GM12878 (cell line): ENCODE data around the gene TRERF1. TPM values are rescaled to one million over a fixed set of nuclear protein-coding genes. Genes with fewer than 3 reads are reported as not detected.
A peak's percentile ranks its signal among the peaks of the same experiment; 100 is the strongest.

Source experiments
- BHLHE40 ChIP-seq, 2 experiments: fragments of 450-650 bp in 1 of 2; IDR thresholded peaks; 2 replicates each; pipeline ENCODE4 v1.6.1; 2011 to 2017; ENCODE audit warnings: low read depth in 2 of 2, borderline replicate concordance in 1 of 2, improper control_type of control experiment in 1 of 2, low read length in 1 of 2, mild to moderate bottlenecking in 1 of 2
- E2F4 ChIP-seq: IDR thresholded peaks from 2 replicates; pipeline ENCODE4 v1.6.1; 2012; ENCODE audit warnings: low read depth, low read length, improper control_type of control experiment
- FOS ChIP-seq: IDR thresholded peaks from 3 replicates; pipeline ENCODE4 v1.6.1; 2011; ENCODE audit warnings: borderline replicate concordance; ENCODE audit not compliant: insufficient read length; ENCODE audit errors: extremely low read depth
- IKZF2 ChIP-seq, 2 experiments: fragments of 450-650 bp; IDR thresholded peaks; 2 replicates each; pipeline ENCODE4 v1.6.1; 2017; ENCODE audit warnings: mild to moderate bottlenecking in 2 of 2, moderate library complexity in 2 of 2
- KLF5 ChIP-seq: fragments of 450-650 bp; IDR thresholded peaks from 2 replicates; pipeline ENCODE4 v1.6.1; 2014; ENCODE audit warnings: mild to moderate bottlenecking; ENCODE audit not compliant: partially characterized antibody
- LARP7 ChIP-seq: fragments of 450-650 bp; IDR thresholded peaks from 2 replicates; pipeline ENCODE4 v1.6.1; 2017; ENCODE audit warnings: mild to moderate bottlenecking
- MEF2A ChIP-seq: IDR thresholded peaks from 2 replicates; pipeline ENCODE4 v1.6.1; 2011; ENCODE audit warnings: low read depth, mild to moderate bottlenecking, low read length, moderate library complexity; ENCODE audit not compliant: insufficient read depth
- NR2C1 ChIP-seq: fragments of 450-650 bp; IDR thresholded peaks from 2 replicates; pipeline ENCODE4 v1.6.1; 2017; ENCODE audit warnings: antibody characterized with exemption, mild to moderate bottlenecking, moderate library complexity
- NRF1 ChIP-seq: conservative IDR thresholded peaks from 2 replicates; pipeline ENCODE4 v1.6.1; 2011; ENCODE audit warnings: mild to moderate bottlenecking, low read depth, low read length, improper control_type of control experiment
- SMC3 ChIP-seq: IDR thresholded peaks from 2 replicates; pipeline ENCODE4 v1.6.1; 2011; ENCODE audit warnings: low read length, improper control_type of control experiment, borderline replicate concordance
- SPI1 ChIP-seq: IDR thresholded peaks from 2 replicates; pipeline ENCODE4 v1.6.1; 2011; ENCODE audit warnings: low read depth, mild to moderate bottlenecking, low read length, moderate library complexity, borderline replicate concordance; ENCODE audit not compliant: insufficient read depth
- STAT1 ChIP-seq: fragments of 450-650 bp; conservative IDR thresholded peaks from 2 replicates; pipeline ENCODE4 v1.6.1; 2014; ENCODE audit warnings: antibody characterized with exemption, mild to moderate bottlenecking
- YBX1 ChIP-seq: fragments of 450-650 bp; IDR thresholded peaks from 2 replicates; pipeline ENCODE4 v1.6.1; 2016; ENCODE audit warnings: antibody characterized with exemption
- ZBTB40 ChIP-seq: fragments of 450-650 bp; IDR thresholded peaks from 2 replicates; pipeline ENCODE4 v1.6.1; 2016; ENCODE audit warnings: mild to moderate bottlenecking, moderate library complexity, borderline replicate concordance
- ZNF622 ChIP-seq: fragments of 450-650 bp; IDR thresholded peaks from 2 replicates; pipeline ENCODE4 v1.6.1; 2017; ENCODE audit warnings: mild to moderate bottlenecking, inconsistent platforms
- polyA plus RNA-seq, 11 experiments: library from polyadenylated mRNA; depleted of rRNA in 4 of 11; unstranded in 6 of 11; stranded (reverse) in 5 of 11; fragments of >200 nt; fragmentation: Nextera tagmentation in 4 of 11; fragmentation: Illumina TruSeq in 1 of 11; extraction: Ambion mirVana in 4 of 11; extraction: Trizol in 1 of 11; gene quantifications; 1 replicate in 1 of 11; 2 replicates in 10 of 11; pipeline versions ENCODE4 v1.2.1 to v1.2.3, GENCODE V29; 2011 to 2016; ENCODE audit warnings: inconsistent platforms in 2 of 11, missing spikeins in 2 of 11, low read depth in 1 of 11
- total RNA-seq, 4 experiments: library from RNA; depleted of rRNA in 3 of 4; stranded (reverse); fragments of >200 nt in 3 of 4; fragmentation: Illumina TruSeq in 1 of 4; extraction: Trizol in 1 of 4; gene quantifications; 2 replicates each; pipeline versions ENCODE4 v1.2.1 to v1.2.3, GENCODE V29; 2013 to 2021
- TF ChIP-seq, protein P1 (sequence below): fragments of 450-650 bp; IDR thresholded peaks from 2 replicates; pipeline ENCODE4 v1.6.1; 2018; ENCODE audit warnings: borderline replicate concordance, mild to moderate bottlenecking; ENCODE audit not compliant: partially characterized antibody
- TF ChIP-seq, protein P2 (sequence below): fragments of 450-650 bp; IDR thresholded peaks from 2 replicates; pipeline ENCODE4 v1.6.1; 2017; ENCODE audit warnings: mild to moderate bottlenecking
- TF ChIP-seq, protein P3 (sequence below): fragments of 450-650 bp; IDR thresholded peaks from 2 replicates; pipeline ENCODE4 v1.6.1; 2014; ENCODE audit warnings: mild to moderate bottlenecking

TRERF1 gene
- total and polyA plus RNA-seq, 10 of the 15 experiments (the other 5 are each of a cell fraction or from before 2014, with no cell fraction given), result 2.2 to 19.4 (median 7.2) TPM

GRCh38 chr6:42217519-42218367, 234.0 kb downstream of the TRERF1 start, which contains the start of gene MRPS10 (continued):
- TF ChIP-seq, protein P1, sequence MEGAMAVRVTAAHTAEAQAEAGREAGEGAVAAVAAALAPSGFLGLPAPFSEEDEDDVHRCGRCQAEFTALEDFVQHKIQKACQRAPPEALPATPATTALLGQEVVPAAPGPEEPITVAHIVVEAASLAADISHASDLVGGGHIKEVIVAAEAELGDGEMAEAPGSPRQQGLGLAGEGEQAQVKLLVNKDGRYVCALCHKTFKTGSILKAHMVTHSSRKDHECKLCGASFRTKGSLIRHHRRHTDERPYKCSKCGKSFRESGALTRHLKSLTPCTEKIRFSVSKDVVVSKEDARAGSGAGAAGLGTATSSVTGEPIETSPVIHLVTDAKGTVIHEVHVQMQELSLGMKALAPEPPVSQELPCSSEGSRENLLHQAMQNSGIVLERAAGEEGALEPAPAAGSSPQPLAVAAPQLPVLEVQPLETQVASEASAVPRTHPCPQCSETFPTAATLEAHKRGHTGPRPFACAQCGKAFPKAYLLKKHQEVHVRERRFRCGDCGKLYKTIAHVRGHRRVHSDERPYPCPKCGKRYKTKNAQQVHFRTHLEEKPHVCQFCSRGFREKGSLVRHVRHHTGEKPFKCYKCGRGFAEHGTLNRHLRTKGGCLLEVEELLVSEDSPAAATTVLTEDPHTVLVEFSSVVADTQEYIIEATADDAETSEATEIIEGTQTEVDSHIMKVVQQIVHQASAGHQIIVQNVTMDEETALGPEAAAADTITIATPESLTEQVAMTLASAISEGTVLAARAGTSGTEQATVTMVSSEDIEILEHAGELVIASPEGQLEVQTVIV, result no peak
- TF ChIP-seq, protein P2, sequence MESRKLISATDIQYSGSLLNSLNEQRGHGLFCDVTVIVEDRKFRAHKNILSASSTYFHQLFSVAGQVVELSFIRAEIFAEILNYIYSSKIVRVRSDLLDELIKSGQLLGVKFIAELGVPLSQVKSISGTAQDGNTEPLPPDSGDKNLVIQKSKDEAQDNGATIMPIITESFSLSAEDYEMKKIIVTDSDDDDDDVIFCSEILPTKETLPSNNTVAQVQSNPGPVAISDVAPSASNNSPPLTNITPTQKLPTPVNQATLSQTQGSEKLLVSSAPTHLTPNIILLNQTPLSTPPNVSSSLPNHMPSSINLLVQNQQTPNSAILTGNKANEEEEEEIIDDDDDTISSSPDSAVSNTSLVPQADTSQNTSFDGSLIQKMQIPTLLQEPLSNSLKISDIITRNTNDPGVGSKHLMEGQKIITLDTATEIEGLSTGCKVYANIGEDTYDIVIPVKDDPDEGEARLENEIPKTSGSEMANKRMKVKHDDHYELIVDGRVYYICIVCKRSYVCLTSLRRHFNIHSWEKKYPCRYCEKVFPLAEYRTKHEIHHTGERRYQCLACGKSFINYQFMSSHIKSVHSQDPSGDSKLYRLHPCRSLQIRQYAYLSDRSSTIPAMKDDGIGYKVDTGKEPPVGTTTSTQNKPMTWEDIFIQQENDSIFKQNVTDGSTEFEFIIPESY, result no peak
- TF ChIP-seq BHLHE40 (IDR thresholded peaks at IDR 0.05; ENCODE audit: borderline replicate concordance in 1 of 2, low read depth in 2 of 2, low read length in 1 of 2), result peak in 1 of 2 experiments; percentile 18; a peak in 1 of 4 replicates
- TF ChIP-seq KLF5, result no peak
- TF ChIP-seq FOS, result no peak
- TF ChIP-seq ZBTB40, result peak; percentile 96
- TF ChIP-seq STAT1, result no peak; the same call in 1 of the 2 replicates
- TF ChIP-seq LARP7, result peak; percentile 48; the same call in 1 of the 2 replicates
- 0 out of 4 replicates have a peak, but pooled peaks of 1 of the 2 experiments have one; percentile 22 for TF ChIP-seq IKZF2 (IDR thresholded peaks at IDR 0.05)
- TF ChIP-seq NRF1, result no peak
- TF ChIP-seq ZNF622, result no peak
- no peak for TF ChIP-seq E2F4
- no peak for TF ChIP-seq SMC3
- TF ChIP-seq YBX1, result no peak
- TF ChIP-seq MEF2A, result no peak
- TF ChIP-seq SPI1, result peak; percentile 58; the same call in 1 of the 2 replicates
- peak; percentile 100 for TF ChIP-seq NR2C1
- TF ChIP-seq, protein P3, sequence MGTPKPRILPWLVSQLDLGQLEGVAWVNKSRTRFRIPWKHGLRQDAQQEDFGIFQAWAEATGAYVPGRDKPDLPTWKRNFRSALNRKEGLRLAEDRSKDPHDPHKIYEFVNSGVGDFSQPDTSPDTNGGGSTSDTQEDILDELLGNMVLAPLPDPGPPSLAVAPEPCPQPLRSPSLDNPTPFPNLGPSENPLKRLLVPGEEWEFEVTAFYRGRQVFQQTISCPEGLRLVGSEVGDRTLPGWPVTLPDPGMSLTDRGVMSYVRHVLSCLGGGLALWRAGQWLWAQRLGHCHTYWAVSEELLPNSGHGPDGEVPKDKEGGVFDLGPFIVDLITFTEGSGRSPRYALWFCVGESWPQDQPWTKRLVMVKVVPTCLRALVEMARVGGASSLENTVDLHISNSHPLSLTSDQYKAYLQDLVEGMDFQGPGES, result no peak
